ENCODE data around the gene HCN3.

DNA sequence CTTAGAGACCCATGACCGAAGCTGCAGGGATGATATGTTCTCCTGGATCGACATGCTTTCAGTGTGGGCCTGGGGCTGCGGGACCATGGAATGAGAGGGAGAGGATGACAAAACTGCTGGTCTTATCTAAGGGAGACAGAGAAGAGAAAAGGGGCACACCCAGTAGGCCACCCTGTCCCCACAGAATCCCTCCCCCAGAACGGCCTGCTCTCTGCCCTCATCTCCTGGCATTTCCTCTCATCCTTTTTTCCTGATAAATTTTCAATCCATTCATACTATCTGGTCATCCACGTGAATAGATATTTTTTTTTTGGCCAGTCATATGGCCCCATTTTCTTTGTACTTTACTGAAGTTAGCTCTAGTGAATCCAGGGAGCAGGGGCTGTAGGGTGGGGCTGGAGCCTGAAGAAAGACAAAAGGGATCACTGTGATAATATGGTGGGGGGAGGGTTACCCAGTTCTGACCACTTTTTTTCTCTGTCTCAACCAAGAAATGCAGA is 24.1 kb downstream of the HCN3 start, which contains the start of gene PKLR:
- TF ChIP-seq, protein P1, sequence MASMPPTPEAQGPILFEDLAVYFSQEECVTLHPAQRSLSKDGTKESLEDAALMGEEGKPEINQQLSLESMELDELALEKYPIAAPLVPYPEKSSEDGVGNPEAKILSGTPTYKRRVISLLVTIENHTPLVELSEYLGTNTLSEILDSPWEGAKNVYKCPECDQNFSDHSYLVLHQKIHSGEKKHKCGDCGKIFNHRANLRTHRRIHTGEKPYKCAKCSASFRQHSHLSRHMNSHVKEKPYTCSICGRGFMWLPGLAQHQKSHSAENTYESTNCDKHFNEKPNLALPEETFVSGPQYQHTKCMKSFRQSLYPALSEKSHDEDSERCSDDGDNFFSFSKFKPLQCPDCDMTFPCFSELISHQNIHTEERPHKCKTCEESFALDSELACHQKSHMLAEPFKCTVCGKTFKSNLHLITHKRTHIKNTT (CRISPR knock-in tag; IDR thresholded peaks at IDR 0.05) = no peak
- no peak for TF ChIP-seq POLR2A (IDR thresholded peaks at IDR 0.05; ENCODE audit: insufficient read depth in 1 of 2, low read depth in 2 of 2, low read length in 2 of 2)
- no peak for TF ChIP-seq MEIS1 (CRISPR knock-in tag; IDR thresholded peaks at IDR 0.05; ENCODE audit: borderline replicate concordance)
- TF ChIP-seq, protein P2, sequence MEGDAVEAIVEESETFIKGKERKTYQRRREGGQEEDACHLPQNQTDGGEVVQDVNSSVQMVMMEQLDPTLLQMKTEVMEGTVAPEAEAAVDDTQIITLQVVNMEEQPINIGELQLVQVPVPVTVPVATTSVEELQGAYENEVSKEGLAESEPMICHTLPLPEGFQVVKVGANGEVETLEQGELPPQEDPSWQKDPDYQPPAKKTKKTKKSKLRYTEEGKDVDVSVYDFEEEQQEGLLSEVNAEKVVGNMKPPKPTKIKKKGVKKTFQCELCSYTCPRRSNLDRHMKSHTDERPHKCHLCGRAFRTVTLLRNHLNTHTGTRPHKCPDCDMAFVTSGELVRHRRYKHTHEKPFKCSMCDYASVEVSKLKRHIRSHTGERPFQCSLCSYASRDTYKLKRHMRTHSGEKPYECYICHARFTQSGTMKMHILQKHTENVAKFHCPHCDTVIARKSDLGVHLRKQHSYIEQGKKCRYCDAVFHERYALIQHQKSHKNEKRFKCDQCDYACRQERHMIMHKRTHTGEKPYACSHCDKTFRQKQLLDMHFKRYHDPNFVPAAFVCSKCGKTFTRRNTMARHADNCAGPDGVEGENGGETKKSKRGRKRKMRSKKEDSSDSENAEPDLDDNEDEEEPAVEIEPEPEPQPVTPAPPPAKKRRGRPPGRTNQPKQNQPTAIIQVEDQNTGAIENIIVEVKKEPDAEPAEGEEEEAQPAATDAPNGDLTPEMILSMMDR (CRISPR knock-in tag; IDR thresholded peaks at IDR 0.05) = no peak
- TF ChIP-seq, protein P3, sequence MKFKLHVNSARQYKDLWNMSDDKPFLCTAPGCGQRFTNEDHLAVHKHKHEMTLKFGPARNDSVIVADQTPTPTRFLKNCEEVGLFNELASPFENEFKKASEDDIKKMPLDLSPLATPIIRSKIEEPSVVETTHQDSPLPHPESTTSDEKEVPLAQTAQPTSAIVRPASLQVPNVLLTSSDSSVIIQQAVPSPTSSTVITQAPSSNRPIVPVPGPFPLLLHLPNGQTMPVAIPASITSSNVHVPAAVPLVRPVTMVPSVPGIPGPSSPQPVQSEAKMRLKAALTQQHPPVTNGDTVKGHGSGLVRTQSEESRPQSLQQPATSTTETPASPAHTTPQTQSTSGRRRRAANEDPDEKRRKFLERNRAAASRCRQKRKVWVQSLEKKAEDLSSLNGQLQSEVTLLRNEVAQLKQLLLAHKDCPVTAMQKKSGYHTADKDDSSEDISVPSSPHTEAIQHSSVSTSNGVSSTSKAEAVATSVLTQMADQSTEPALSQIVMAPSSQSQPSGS (CRISPR knock-in tag; IDR thresholded peaks at IDR 0.05) = no peak
- no peak for TF ChIP-seq MYNN (CRISPR knock-in tag; IDR thresholded peaks at IDR 0.05; ENCODE audit: low read depth)
- no peak for TF ChIP-seq SNAI1 (CRISPR knock-in tag; IDR thresholded peaks at IDR 0.05; ENCODE audit: borderline replicate concordance)
- no peak for TF ChIP-seq PHF21A (CRISPR knock-in tag; IDR thresholded peaks at IDR 0.05)
- TF ChIP-seq ZSCAN20 (CRISPR knock-in tag; IDR thresholded peaks at IDR 0.05; ENCODE audit: borderline replicate concordance) = no peak
- TF ChIP-seq RFX5 (IDR thresholded peaks at IDR 0.05; ENCODE audit: low read depth, low read length) = no peak
- TF ChIP-seq BCL6 (CRISPR knock-in tag; IDR thresholded peaks at IDR 0.05) = no peak
